Neural progenitor cell (in vitro differentiated cells): ENCODE data around the gene URGCP.

Source experiments
- EZH2 ChIP-seq: fragments of 200-600 bp; sonication (generic); IDR thresholded peaks from 2 replicates; pipeline ENCODE4 v1.6.1; 2017; ENCODE audit warnings: antibody characterized with exemption, mild to moderate bottlenecking, moderate library complexity
- EZH2phosphoT487 ChIP-seq: fragments of 200-600 bp; sonication (generic); IDR thresholded peaks from 2 replicates; pipeline ENCODE4 v1.6.1; 2017; ENCODE audit warnings: antibody characterized with exemption
- TF ChIP-seq, protein P1 (sequence below): fragments of 200-600 bp; sonication (generic); IDR thresholded peaks from 2 replicates; pipeline ENCODE4 v1.5.1; 2017; ENCODE audit warnings: antibody characterized with exemption, mild to moderate bottlenecking

- TF ChIP-seq, protein P1, sequence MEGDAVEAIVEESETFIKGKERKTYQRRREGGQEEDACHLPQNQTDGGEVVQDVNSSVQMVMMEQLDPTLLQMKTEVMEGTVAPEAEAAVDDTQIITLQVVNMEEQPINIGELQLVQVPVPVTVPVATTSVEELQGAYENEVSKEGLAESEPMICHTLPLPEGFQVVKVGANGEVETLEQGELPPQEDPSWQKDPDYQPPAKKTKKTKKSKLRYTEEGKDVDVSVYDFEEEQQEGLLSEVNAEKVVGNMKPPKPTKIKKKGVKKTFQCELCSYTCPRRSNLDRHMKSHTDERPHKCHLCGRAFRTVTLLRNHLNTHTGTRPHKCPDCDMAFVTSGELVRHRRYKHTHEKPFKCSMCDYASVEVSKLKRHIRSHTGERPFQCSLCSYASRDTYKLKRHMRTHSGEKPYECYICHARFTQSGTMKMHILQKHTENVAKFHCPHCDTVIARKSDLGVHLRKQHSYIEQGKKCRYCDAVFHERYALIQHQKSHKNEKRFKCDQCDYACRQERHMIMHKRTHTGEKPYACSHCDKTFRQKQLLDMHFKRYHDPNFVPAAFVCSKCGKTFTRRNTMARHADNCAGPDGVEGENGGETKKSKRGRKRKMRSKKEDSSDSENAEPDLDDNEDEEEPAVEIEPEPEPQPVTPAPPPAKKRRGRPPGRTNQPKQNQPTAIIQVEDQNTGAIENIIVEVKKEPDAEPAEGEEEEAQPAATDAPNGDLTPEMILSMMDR, result peak; percentile 61
- TF ChIP-seq EZH2phosphoT487 (no peak), EZH2 (no peak)
These were observed 48.3 kb upstream of the URGCP start for GRCh38 chr7:43954524-43955228.
